ENCODE measurements around the gene TPBGL. TPM values are rescaled to one million over a fixed set of nuclear protein-coding genes. Genes with fewer than 3 reads are reported as not detected.
"Not testable (repeated sequence)": the region's sequence is repeated elsewhere in the genome, so short reads cannot be mapped to it uniquely, and the experiment has no call there.

TPBGL gene
- total and polyA plus RNA-seq, 5 experiments from 2014 or later: 0.09 to 0.24 (median 0.16) TPM

DNA sequence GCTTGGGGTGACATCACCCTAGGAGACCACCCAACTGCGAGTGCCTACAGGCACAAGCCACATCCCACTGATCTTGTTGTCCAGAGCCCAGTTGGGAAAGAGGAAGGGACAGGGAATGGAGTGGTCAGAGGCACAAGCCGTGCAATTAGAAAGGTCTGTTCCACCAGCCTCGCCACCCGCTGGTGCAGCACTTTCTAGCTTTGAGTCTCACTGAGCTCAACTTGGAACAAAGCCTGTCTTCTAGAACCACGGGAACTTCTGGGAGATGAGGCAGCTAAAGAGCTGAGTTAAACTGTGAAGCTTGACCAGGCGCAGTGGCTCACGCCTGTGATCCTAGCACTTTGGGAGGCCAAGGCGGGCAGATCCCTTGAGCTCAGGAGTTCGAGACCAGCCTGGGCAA is 29.3 kb downstream of the TPBGL start:
- peak overlapping the region in 6 of 10 donors; percentile 9 to 59 (median 40) for H3K27ac Mint-ChIP-seq
- H3K27me3 Mint-ChIP-seq: no peaks in the 10 kb centered on the region
- DNase-seq (no peak), ATAC-seq (no peak)
- H3K4me3 Mint-ChIP-seq: no peak overlapping the region
- H3K9me3 Mint-ChIP-seq: no peaks in the 10 kb centered on the region
- peaks cover 16 to 45% (median 36%) of the 10 kb centered on the region in 4 donors for H3K4me1 Mint-ChIP-seq
- H3K36me3 Mint-ChIP-seq: peaks cover 0 to 36% (median 6%) of the 10 kb centered on the region in 3 donors
- POLR2A ChIA-PET: interaction anchor here (0.6 to 11.2 kb wide), 5 partner anchors 7 to 130 kb away, joined by 3 to 146 read pairs (median 10); partner anchors contain the start of gene TPBGL

DNA sequence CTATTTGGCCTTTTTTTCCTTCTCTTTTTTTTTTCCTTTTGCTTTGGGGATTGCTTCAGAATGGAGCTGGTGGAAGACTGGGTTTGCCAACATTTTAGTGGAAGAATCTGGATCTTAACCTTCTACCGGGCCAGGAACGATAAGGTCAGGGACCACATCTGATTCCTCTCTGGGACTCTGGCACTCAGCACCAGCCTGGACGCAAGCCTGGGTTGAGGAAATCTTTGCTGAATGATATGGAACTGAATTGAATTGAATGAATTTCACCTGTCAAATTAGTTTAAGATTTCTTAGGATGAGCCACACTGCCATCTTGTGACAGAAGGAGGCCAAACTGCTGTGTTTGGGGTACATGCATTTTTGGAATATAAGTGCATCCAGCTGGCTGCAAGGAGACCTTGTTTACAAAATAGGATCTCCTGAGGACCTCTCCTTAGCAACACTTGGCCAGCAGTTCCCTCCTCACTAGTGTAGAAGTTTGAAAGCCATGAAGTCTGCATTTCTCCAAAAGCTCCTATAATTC is 30.4 kb downstream of the TPBGL start:
- Mint-ChIP-seq H3K4me3 (peak overlapping the region in 2 of 10 donors; percentile 16 to 17), H3K27me3 (no peaks in the 10 kb centered on the region), H3K27ac (peak overlapping the region; percentile 83 to 98 (median 92)), H3K4me1 (peaks cover 21 to 47% (median 43%) of the 10 kb centered on the region in 4 donors), H3K36me3 (peaks cover 0 to 36% (median 6%) of the 10 kb centered on the region in 3 donors), H3K9me3 (no peaks in the 10 kb centered on the region)
- ATAC-seq (no peak), DNase-seq (peak in 4 of 10 donors; percentile 29 to 47 (median 38))
- POLR2A ChIA-PET: interaction anchor here (0.6 to 11.2 kb wide), 8 partner anchors 8 to 324 kb away, joined by 3 to 146 read pairs (median 6); partner anchors contain the start of gene TPBGL

DNA sequence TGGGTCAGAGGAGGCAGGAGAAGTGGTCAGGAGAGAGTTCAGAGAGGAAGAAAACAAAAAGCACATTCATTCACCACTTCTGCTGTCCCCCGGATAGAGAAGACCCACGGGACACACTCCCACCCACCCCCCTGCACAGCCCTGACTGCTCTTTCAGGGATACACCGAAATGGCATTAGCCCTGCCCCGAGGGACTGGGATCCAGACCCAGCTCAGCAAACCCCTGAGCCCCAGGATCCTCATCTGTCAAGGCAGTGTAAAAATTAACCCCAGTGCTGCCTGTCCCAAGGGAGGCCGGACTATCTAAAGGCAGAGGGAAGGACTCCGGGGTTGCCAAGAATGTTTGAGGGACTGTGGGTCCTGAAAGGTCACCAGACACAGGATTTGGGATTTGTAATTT is 31.2 kb downstream of the TPBGL start:
- Mint-ChIP-seq H3K27ac (peak overlapping the region; percentile 86 to 98 (median 95)), H3K27me3 (no peaks in the 10 kb centered on the region), H3K9me3 (no peaks in the 10 kb centered on the region), H3K36me3 (peaks cover 0 to 32% (median 11%) of the 10 kb centered on the region in 3 donors), H3K4me1 (peaks cover 28 to 55% (median 49%) of the 10 kb centered on the region in 4 donors), H3K4me3 (peak overlapping the region in 3 of 10 donors; percentile 16 to 30 (median 18))
- DNase-seq (no peak), ATAC-seq (no peak)
- POLR2A ChIA-PET: interaction anchor here (0.9 to 11.2 kb wide), 8 partner anchors 8 to 131 kb away, joined by 3 to 146 read pairs (median 4); partner anchors contain the start of gene TPBGL

DNA sequence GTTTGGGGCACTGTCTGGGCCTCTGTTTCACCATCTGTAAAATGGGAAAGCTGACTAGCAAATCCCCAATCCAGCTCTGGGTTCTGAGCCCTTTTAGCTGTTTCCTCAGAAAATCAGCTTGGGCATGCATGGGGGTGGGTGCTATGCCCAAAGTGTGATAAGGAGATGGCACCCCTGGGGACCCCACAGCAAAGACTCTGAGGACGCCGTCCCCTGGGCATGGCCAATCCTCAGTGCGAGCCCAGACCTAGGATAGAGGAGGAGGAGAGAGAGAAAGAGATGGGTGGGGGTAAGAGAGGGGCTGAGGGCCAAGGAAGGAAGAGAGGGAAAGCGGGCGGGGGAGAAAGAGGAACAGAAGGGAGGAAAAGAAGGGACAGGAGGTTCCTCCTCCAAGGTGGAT is 31.8 kb downstream of the TPBGL start:
- no peak for DNase-seq
- POLR2A ChIA-PET: interaction anchor here (0.6 to 12.3 kb wide), 8 partner anchors 9 to 132 kb away, joined by 3 to 146 read pairs (median 6); partner anchors contain the start of genes ARRB1 and TPBGL
- Mint-ChIP-seq H3K36me3 (peaks cover 0 to 31% (median 11%) of the 10 kb centered on the region in 3 donors), H3K27ac (peak overlapping the region; percentile 93 to 98 (median 95)), H3K4me3 (peak overlapping the region in 5 of 10 donors; percentile 12 to 58 (median 45)), H3K9me3 (no peaks in the 10 kb centered on the region), H3K4me1 (peaks cover 30 to 59% (median 56%) of the 10 kb centered on the region in 4 donors), H3K27me3 (no peaks in the 10 kb centered on the region)
- no peak for ATAC-seq

DNA sequence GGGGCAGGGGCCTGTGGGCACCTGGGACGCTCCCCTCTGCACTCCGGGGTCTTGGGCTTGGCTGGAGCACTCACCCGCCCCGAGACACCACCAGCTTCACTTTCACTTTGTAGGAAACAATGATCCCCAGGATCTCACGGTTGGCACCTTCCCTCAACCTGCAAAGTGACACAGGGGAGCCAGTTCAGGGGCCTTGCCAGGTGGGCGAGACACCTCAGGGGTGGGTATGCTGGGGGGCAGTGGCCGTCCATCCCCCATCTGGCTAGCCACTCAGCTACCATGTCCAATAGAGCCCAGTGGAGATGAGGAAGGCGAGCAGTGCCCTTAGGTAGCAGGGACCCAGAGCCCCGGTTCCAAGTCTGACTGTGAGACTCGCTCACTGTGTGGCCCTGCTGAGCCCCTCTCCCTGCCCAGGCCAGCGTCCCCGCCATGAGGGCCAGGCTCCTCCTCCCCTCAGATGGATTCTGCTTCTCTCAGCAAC is 32.3 kb downstream of the TPBGL start:
- no peak for ATAC-seq
- DNase-seq: no peak
- peaks cover 35 to 64% (median 60%) of the 10 kb centered on the region in 4 donors for H3K4me1 Mint-ChIP-seq
- H3K27me3 Mint-ChIP-seq: no peaks in the 10 kb centered on the region
- POLR2A ChIA-PET: interaction anchor here (0.6 to 12.3 kb wide), 6 partner anchors 10 to 132 kb away, joined by 3 to 146 read pairs (median 6); partner anchors contain the start of gene ARRB1
- peak overlapping the region; percentile 93 to 98 (median 95) for H3K27ac Mint-ChIP-seq
- H3K36me3 Mint-ChIP-seq: peaks cover 0 to 36% (median 13%) of the 10 kb centered on the region in 3 donors
- no peaks in the 10 kb centered on the region for H3K9me3 Mint-ChIP-seq
- H3K4me3 Mint-ChIP-seq: peak overlapping the region in 6 of 10 donors; percentile 12 to 77 (median 51)

DNA sequence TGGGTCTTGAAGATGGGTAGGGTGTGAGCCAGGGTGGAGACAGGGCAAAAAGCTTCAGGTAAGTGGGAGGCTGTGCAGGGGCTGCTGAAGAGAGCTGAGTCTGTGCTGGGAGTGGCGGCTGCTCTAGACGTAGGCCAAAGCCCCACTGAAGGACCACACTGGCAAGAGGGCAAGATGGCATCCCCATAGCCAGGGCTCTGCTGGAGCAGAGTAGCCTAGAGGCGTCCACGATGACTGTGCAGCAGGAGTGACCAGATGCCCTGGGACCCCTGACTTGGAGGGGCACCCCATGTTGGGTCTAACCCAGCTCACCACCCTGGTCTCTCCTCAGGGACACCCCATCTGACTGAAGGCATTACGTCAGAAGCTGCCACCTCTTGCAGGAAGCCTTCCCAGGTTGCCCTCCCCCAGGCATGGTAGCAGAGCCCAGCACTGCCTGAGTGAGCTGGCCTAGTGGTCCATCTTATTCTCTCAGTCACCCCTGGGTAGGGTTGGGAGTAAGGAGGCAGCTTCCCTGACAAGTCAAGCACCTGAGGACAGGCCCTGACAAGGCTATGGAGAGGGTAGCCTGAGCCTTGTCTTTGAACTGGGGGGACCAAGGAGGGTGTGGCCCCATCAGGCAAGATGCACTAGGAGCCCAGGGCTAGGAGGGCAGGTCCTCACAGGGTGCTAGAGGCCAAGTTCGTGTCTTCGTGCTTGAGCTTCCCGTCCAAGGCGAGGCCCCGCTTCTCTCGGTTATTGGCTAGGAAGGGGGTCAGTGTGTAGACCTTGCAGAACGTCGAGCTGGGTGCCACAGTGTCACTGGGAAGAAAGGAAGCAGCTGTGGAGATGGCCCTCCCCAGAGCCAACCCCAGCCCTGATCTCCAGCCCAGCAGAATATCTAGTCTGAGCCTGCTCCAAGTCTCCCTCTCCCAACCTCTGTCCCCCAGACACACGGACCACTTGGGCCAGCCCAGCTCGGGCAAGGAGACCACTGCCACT is 33.1 kb downstream of the TPBGL start:
- Mint-ChIP-seq H3K27me3 (no peaks in the 10 kb centered on the region), H3K27ac (peak overlapping the region; percentile 93 to 98 (median 96)), H3K36me3 (peaks cover 0 to 34% (median 15%) of the 10 kb centered on the region in 3 donors), H3K4me3 (peak overlapping the region in 7 of 10 donors; percentile 31 to 71 (median 56)), H3K9me3 (no peaks in the 10 kb centered on the region), H3K4me1 (peaks cover 37 to 71% (median 67%) of the 10 kb centered on the region in 4 donors)
- POLR2A ChIA-PET: interaction anchor here (0.9 to 12.3 kb wide), 5 partner anchors 11 to 76 kb away, joined by 3 to 146 read pairs (median 36); partner anchors contain the start of gene ARRB1
- no peak for ATAC-seq
- DNase-seq: no peak

DNA sequence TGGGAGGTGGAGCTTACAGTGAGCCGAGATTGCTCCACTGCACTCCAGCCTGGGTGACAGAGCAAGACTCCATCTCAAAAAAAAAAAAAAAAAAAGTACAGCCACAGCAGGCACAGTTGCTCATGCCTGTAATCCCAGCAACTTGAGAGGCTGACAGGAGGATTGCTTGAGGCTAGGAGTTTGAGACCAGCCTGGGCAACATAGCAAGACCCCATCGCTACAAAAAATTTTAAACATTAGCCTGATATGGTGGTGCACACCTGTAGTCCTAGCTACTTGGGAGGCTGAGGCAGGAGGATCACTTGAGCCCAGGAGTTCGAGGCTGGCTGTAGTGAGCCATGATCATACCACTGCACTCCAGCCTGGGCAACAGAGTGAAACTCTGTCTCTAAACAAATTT is 34.1 kb downstream of the TPBGL start:
- not testable (repeated sequence) for H3K9me3 Mint-ChIP-seq, DNase-seq, ATAC-seq, H3K27me3 Mint-ChIP-seq
- Mint-ChIP-seq H3K27ac (peak overlapping the region; percentile 93 to 98 (median 96)), H3K4me1 (peaks cover 42 to 79% (median 73%) of the 10 kb centered on the region in 4 donors), H3K36me3 (peaks cover 0 to 37% (median 19%) of the 10 kb centered on the region in 3 donors), H3K4me3 (peak overlapping the region in 1 of 10 donors; percentile 56)
- POLR2A ChIA-PET: interaction anchor here (0.7 to 12.3 kb wide), 11 partner anchors 12 to 132 kb away, joined by 3 to 146 read pairs (median 20); partner anchors contain the start of genes ARRB1, RPS3 and TPBGL

DNA sequence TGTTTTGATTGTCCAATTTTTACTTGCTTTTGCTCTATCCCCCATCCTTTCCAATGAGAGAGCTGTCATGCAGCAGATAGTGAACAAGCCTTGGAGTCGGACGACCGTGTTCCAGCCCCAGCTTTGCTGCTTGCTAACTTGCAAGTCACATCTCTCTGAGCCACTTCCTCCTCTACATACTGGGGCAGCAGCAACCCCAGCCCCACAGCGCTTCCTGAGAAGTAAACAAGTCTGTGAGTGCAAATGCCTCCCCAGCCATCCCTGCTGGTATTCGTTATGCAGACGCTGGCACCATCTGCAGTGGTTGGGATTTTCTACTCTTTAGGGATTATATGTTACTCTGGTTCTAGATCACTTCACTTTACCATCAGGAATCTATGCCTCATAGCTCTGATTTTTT is 35.0 kb downstream of the TPBGL start:
- Mint-ChIP-seq H3K4me1 (peaks cover 48 to 87% (median 81%) of the 10 kb centered on the region in 4 donors), H3K36me3 (peaks cover 4 to 39% (median 22%) of the 10 kb centered on the region in 3 donors), H3K27ac (peak overlapping the region; percentile 94 to 100 (median 98)), H3K4me3 (peak overlapping the region; percentile 68 to 91 (median 86)), H3K9me3 (no peaks in the 10 kb centered on the region), H3K27me3 (no peaks in the 10 kb centered on the region)
- POLR2A ChIA-PET: interaction anchor here (0.6 to 12.3 kb wide), 18 partner anchors 9 to 1014 kb away, joined by 3 to 146 read pairs (median 8); partner anchors contain the start of genes ARRB1, RPS3 and TPBGL
- DNase-seq (peak; percentile 50 to 86 (median 74)), ATAC-seq (peak; percentile 97 to 98)

DNA sequence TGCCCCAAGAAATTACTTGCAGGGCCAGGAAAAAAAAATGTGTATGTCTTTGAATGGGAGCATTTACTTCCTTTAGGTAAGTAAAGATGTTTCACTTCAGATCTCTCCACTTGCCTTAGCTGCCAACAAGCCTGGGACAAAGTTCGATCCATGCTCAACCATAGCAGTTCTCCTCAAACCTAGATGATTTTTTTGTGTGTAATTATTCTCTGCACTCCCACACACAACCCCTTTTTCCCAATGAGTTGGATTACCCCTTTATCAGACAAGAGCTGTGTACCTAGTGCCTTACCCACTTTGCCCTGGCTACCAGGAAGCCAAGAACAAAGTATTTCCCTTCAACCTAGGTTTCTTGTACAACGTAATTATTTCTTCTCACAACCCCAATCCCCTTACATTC is 35.6 kb downstream of the TPBGL start:
- Mint-ChIP-seq H3K4me1 (peaks cover 46 to 87% (median 79%) of the 10 kb centered on the region in 4 donors), H3K4me3 (peak overlapping the region in 9 of 10 donors; percentile 36 to 91 (median 86)), H3K9me3 (no peaks in the 10 kb centered on the region), H3K36me3 (peaks cover 4 to 37% (median 20%) of the 10 kb centered on the region in 3 donors), H3K27me3 (no peaks in the 10 kb centered on the region), H3K27ac (peak overlapping the region; percentile 94 to 100 (median 98))
- peak in 1 of 2 donors; percentile 4 for ATAC-seq
- POLR2A ChIA-PET: interaction anchor here (0.7 to 12.3 kb wide), 16 partner anchors 9 to 133 kb away, joined by 3 to 146 read pairs (median 12); partner anchors contain the start of genes ARRB1, RPS3 and TPBGL
- peak in 1 of 10 donors; percentile 19 for DNase-seq

DNA sequence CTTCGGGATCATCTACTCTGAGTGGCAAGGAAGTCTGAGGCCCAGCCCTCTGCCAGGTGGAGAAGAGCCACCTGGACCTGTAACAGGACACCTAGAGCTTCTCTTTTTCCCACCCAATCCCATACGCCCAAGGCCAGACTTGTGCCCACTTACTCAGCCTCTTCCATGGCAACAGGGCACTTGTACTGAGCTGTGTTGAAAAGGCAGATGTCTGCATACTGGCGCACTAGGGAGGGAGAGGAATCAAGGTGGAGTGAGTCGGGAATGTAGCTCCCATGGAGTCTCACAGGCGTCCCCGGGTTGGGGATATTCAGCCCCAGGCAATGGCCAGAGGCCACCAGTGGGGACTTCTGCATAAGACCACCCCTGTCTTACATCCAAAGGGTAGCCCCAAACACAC is 36.1 kb downstream of the TPBGL start:
- H3K4me3 Mint-ChIP-seq: peak overlapping the region; percentile 16 to 91 (median 86)
- peaks cover 4 to 38% (median 20%) of the 10 kb centered on the region in 3 donors for H3K36me3 Mint-ChIP-seq
- POLR2A ChIA-PET: interaction anchor here (0.7 to 12.3 kb wide), 16 partner anchors 8 to 135 kb away, joined by 3 to 146 read pairs (median 12); partner anchors contain the start of genes ARRB1, RPS3 and TPBGL

DNA sequence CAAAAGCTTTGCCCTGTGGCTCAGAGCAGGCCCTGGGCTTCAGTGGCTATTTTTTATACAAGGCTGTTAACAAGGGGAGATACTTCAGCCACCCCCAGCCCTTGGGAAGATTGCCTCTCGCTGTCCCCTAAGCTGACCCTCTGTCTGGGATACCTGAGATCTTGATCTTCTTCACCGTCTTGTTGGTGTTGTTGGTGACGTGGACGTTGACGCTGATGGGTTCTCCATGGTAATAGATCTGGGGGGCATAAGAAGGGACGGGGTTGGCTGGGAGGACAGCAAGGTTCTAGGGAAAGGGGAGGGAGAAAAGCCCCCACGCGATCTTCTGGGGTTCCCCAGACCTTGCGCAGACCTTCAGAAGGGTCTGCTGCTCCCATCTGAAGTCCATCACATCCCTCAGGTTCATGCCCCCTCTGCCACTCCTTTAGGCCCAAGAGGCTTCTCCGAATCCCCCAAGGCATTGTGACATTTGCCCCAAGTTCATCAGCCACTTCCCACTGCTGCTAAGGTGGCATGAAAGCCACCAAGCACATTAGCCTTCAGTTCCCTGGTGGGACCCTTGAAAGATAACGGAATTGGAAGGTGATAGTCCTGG is 36.7 kb downstream of the TPBGL start:
- Mint-ChIP-seq H3K27me3 (no peaks in the 10 kb centered on the region), H3K4me3 (peak overlapping the region in 9 of 10 donors; percentile 14 to 90 (median 77)), H3K36me3 (peaks cover 4 to 40% (median 23%) of the 10 kb centered on the region in 3 donors), H3K9me3 (no peaks in the 10 kb centered on the region), H3K27ac (peak overlapping the region; percentile 94 to 100 (median 98)), H3K4me1 (peaks cover 43 to 79% (median 73%) of the 10 kb centered on the region in 4 donors)
- DNase-seq: no peak
- POLR2A ChIA-PET: interaction anchor here (0.8 to 12.3 kb wide), 13 partner anchors 9 to 136 kb away, joined by 3 to 146 read pairs (median 15); partner anchors contain the start of genes ARRB1, RPS3 and TPBGL
- ATAC-seq: no peak

More for the DNA sequence above, 36.1 kb downstream of the TPBGL start:
- Mint-ChIP-seq H3K27ac (peak overlapping the region; percentile 94 to 100 (median 98)), H3K4me1 (peaks cover 43 to 82% (median 76%) of the 10 kb centered on the region in 4 donors), H3K9me3 (no peaks in the 10 kb centered on the region), H3K27me3 (no peaks in the 10 kb centered on the region)
- DNase-seq (no peak), ATAC-seq (no peak)
